HCT116 (cell line): ENCODE measurements around the gene UQCC2.

Source experiments
- EZH2 ChIP-seq: fragments of 200-600 bp; sonication (generic); IDR thresholded peaks from 2 replicates; pipeline ENCODE4 v1.6.1; 2017; ENCODE audit warnings: antibody characterized with exemption, mixed run types
- POLR2A ChIP-seq: IDR thresholded peaks from 2 replicates; pipeline ENCODE4 v1.7.0; 2011; ENCODE audit warnings: borderline replicate concordance; ENCODE audit not compliant: insufficient read depth, insufficient read length; ENCODE audit errors: extremely low read depth
- POLR2AphosphoS5 ChIP-seq: IDR thresholded peaks from 2 replicates; pipeline ENCODE4 v1.6.1; 2011; ENCODE audit warnings: mild to moderate bottlenecking, low read depth, low read length, moderate library complexity
- TF ChIP-seq, protein P1 (sequence below), 3 experiments: fragments of 200-600 bp in 1 of 3; sonication (generic) in 1 of 3; IDR thresholded peaks in 2 of 3; conservative IDR thresholded peaks in 1 of 3; 2 replicates each; pipeline ENCODE4 v1.5.1; 2012 to 2017; ENCODE audit warnings: low read depth in 2 of 3, low read length in 2 of 3, antibody characterized with exemption in 1 of 3, borderline replicate concordance in 1 of 3, control low read depth in 1 of 3, mild to moderate bottlenecking in 1 of 3, mixed read lengths in 1 of 3, mixed run types in 1 of 3, moderate library complexity in 1 of 3; ENCODE audit not compliant: insufficient read depth in 1 of 3

DNA sequence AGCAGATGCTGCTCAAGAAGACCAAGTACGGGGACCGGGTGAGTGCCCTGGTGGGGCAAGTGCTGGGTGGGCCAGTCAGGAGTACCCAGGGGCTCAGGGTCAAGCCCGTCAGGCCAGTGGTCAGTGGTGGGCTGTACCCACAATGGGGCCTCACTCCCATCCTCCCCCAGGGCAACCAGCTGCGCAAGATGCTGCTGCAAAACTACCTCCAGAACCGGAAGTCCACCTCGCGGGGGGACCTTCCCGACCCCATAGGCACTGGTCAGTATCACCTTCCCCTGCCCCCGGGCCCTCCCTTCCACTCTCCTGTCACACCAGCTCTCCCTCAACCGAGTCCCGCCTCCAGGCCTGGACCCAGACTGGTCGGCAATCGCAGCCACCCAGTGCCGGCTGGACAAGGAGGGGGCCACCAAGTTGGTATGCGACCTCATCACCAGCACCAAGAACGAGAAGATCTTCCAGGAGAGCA, 27.0 kb downstream of the UQCC2 start:
- TF ChIP-seq, protein P1, sequence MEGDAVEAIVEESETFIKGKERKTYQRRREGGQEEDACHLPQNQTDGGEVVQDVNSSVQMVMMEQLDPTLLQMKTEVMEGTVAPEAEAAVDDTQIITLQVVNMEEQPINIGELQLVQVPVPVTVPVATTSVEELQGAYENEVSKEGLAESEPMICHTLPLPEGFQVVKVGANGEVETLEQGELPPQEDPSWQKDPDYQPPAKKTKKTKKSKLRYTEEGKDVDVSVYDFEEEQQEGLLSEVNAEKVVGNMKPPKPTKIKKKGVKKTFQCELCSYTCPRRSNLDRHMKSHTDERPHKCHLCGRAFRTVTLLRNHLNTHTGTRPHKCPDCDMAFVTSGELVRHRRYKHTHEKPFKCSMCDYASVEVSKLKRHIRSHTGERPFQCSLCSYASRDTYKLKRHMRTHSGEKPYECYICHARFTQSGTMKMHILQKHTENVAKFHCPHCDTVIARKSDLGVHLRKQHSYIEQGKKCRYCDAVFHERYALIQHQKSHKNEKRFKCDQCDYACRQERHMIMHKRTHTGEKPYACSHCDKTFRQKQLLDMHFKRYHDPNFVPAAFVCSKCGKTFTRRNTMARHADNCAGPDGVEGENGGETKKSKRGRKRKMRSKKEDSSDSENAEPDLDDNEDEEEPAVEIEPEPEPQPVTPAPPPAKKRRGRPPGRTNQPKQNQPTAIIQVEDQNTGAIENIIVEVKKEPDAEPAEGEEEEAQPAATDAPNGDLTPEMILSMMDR (IDR thresholded peaks at IDR 0.05 in 2 of 3, conservative IDR thresholded peaks at IDR 0.05 in 1 of 3; ENCODE audit: borderline replicate concordance in 1 of 3, insufficient read depth in 1 of 3, low read depth in 2 of 3, low read length in 2 of 3), result no peak
- TF ChIP-seq EZH2 (no peak), POLR2A (no peak), POLR2AphosphoS5 (no peak)
